Measurements from ENCODE around the gene GALM. TPM values are rescaled to one million over a fixed set of nuclear protein-coding genes. Genes with fewer than 3 reads are reported as not detected.

GALM gene
- total and polyA plus RNA-seq, 2 of the 13 experiments (the other 11 are each of a cell fraction or from before 2014, with no cell fraction given): 65.5 to 90.0 TPM

GRCh38 chr2:38750891-38751595, 85.1 kb downstream of the GALM start, which contains the start of gene SRSF7 (continued):
- TF ChIP-seq HMGXB4 (CRISPR knock-in tag; IDR thresholded peaks at IDR 0.05; ENCODE audit: borderline replicate concordance in 1 of 2, low read depth in 1 of 2) (peak; percentile 83 to 89), STAT5B (CRISPR knock-in tag; IDR thresholded peaks at IDR 0.05) (peak; percentile 95; the same call in 1 of the 2 replicates), ZNF720 (CRISPR knock-in tag; IDR thresholded peaks at IDR 0.05) (no peak; the same call in 1 of the 2 replicates), NR2F2 (IDR thresholded peaks at IDR 0.05; ENCODE audit: borderline replicate concordance, low read depth) (no peak), RBM22 (optimal IDR thresholded peaks at IDR 0.05; ENCODE audit: low read length) (peak; percentile 94), ZSCAN30 (CRISPR knock-in tag; IDR thresholded peaks at IDR 0.05) (peak; percentile 96), PHF20 (CRISPR knock-in tag; IDR thresholded peaks at IDR 0.05) (no peak; the same call in none of the 2 replicates), RBM39 (IDR thresholded peaks at IDR 0.05; ENCODE audit: low read depth, low read length, poor library complexity, severe bottlenecking) (peak; percentile 100), MLXIP (CRISPR knock-in tag; IDR thresholded peaks at IDR 0.05; ENCODE audit: borderline replicate concordance) (0 out of 2 replicates have a peak, but pooled peaks have one; percentile 45), ZNF556 (CRISPR knock-in tag; IDR thresholded peaks at IDR 0.05; ENCODE audit: borderline replicate concordance) (no peak), NCOA2 (CRISPR knock-in tag; IDR thresholded peaks at IDR 0.05) (peak; percentile 73), SYNCRIP (IDR thresholded peaks at IDR 0.05; ENCODE audit: insufficient read depth, low read depth, low read length) (no peak), ZNF790 (CRISPR knock-in tag; IDR thresholded peaks at IDR 0.05; ENCODE audit: borderline replicate concordance) (no peak), REXO4 (CRISPR knock-in tag; IDR thresholded peaks at IDR 0.05; ENCODE audit: borderline replicate concordance) (peak; percentile 88; the same call in 1 of the 2 replicates), IRX3 (CRISPR knock-in tag; IDR thresholded peaks at IDR 0.05; ENCODE audit: borderline replicate concordance, low read depth) (peak; percentile 95), KDM6A (CRISPR knock-in tag; IDR thresholded peaks at IDR 0.05; ENCODE audit: low read depth) (0 out of 2 replicates have a peak, but pooled peaks have one; percentile 7), AKNA (CRISPR knock-in tag; IDR thresholded peaks at IDR 0.05; ENCODE audit: borderline replicate concordance) (no peak; the same call in 1 of the 2 replicates), ETV6 (CRISPR knock-in tag; conservative IDR thresholded peaks at IDR 0.05) (peak; percentile 87; the same call in 1 of the 2 replicates), ZKSCAN5 (CRISPR knock-in tag; IDR thresholded peaks at IDR 0.05) (peak; percentile 86)

Data from HepG2 (cell line).